OCI-M2 (cell line): ENCODE measurements around the gene ZBTB7C.

Experiments
- DNase-seq: peaks from one replicate; lab custom pipeline; 2025; ENCODE audit not compliant: unreplicated experiment; lab: John Stamatoyannopoulos, UW

ZBTB7C gene

DNA sequence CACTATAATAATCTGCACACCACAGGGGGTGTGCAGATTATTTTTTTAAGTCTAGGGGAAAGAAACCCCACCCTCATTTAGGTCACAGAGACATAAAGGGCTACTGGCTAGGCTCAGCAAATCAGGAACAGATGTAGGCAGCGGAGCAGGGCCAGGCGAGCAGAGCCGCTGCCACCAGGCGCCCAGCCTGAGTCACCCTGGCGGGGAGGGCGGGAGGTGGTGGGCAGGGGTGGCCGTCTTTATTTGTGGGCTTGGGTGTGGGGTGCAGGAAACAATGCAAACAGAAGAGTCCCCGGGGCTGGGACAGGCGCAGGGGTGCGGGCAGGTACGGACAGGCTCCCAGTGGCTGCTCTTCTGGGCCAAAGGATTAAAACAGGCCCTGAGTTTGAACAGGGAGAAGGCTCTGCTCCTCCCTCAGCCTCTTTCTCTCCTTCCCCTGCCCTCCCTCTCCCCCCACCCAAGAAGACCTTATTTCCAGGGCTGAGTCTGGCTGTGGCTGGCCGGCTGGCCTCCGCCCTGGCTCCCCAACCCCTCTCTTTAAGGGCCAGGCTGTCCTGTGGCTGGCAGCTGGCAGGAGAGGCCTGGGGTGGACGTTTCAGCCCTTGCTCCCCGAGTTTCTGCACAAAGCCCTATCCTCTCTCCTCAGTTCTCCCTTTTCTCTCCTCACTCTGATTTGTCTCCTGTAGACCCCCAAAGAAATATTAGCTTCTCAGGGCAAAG is 335.8 kb downstream of the ZBTB7C start:
- no peak for DNase-seq

DNA sequence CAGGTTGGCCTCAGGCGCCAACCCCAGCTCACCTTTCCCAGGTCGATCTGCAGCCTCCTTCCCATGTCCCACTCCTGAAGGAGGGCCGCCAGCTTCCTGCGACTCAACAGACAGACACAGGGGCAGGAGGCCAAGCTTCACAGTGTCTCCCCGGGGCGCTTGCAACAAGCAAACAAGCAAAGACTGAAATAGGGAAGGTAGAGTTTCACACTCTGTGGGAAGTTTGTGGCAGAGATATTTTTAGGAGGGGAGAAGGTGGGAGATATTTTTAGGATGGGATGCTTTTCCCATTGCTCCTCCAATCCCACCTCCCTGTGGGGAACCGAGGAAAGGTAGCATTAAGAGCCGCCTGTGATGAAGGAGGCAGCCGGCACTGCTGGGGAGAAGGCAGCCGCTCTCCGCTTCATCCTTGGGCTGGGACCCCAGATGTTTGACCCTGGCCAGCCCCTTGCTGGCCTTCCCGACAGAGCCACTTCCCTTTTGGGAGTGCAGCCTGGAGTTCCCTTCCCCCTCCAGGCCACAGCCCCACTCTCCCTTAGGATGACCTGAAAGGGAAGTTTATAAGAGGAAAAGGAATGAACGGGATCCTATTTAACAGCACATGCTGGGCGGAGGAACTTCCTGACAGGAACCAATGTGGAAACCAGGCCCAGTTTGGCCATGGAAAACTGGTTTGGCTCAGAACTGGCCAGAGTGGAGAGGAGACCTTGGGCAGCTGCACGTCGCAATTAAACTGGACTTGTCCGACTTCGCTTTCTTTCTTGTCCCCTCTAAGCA is 336.6 kb downstream of the ZBTB7C start:
- DNase-seq, result no peak

DNA sequence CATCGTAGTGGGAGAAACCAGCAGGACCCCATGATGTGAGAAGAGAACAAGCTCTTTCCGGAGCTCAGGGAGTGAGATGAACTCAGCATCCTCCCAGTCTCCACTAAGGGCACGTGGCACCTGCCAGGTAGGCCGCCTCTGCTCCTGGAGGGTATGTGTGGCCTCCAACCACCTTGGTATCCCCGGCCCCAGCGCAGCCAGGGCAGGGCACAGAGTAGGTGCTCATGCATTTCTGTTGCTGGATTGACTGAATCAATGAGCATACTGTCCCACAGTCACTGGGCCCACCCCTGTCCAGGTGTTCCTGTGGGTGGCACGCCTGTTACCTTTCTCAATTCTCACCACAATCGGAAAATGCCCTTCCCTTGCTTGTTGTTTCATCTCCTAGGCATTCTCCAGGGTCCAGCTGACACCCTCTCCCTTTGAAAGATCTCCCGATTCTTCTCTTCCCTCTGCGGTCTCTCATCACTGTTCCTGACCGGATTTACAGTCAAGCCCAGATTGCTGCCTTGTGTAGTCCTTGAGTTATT is 340.2 kb downstream of the ZBTB7C start:
- DNase-seq, result no peak

DNA sequence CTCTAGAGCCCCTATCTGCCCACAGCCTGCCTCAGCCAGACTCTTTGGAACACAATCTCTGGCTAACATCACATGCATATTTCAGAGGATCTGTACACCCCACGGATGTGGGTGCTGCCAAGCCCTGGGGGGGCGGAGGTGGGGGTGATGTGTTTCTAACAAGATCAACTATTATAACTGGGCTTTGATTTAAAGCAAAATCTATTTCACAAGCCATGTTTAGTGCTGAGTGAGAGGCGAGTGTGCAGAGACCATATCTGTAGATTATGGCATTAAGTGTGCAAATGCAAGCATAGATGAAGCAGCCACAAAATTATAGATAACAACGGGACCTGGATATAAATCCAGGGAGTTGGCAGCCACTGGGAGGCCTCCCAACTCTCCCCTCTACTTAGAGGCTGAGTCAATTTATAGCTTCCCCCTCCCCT is 342.9 kb downstream of the ZBTB7C start:
- DNase-seq, result no peak

DNA sequence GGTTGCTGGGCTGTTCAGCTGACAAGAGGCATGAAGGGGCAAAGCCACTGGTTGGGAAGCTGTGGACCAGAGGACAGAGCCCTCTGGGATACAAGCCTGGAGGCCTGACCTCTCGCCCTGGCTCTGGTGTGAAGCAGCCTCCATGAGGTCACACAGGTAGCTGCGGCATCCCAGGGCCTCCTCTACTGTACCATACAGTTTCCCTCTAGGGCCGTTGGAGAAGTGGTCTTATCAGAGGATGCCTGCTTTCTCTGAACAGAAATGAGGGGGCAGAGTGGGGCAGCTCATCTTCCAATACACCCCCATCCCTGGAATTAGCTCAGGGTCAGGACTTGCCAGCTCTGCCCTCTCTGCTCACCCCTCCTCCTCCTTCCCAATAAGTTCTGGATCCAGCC is 343.6 kb downstream of the ZBTB7C start:
- no peak for DNase-seq

DNA sequence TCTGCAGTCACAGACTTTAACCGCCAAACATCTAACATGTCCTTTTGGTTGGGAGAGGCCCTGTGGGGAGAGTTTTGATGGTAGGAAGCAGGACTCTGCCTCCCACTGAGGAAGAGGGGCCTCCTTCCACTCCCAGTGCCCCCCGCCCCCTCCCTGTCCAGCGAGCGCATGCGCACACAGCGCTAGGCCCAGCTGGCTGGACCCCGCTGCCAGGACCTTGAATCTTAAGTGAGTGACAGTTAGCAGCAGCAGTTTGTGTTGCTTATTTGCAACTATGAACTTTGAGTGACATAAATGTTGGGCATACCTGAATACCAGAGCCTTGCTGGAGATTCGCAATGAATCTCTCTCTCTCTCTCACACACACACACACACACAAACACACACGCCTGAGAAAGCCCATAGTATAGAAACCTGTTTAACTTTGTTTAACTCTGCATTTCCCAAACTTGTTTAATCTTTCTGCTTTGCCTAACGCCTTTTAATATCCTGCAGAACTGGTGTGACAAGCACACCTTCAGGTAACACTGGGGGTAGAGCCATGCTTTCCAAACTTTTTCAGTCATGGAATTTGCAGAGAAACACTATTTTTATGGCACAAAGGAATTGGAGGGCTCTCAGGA is 344.1 kb downstream of the ZBTB7C start:
- DNase-seq, result no peak

DNA sequence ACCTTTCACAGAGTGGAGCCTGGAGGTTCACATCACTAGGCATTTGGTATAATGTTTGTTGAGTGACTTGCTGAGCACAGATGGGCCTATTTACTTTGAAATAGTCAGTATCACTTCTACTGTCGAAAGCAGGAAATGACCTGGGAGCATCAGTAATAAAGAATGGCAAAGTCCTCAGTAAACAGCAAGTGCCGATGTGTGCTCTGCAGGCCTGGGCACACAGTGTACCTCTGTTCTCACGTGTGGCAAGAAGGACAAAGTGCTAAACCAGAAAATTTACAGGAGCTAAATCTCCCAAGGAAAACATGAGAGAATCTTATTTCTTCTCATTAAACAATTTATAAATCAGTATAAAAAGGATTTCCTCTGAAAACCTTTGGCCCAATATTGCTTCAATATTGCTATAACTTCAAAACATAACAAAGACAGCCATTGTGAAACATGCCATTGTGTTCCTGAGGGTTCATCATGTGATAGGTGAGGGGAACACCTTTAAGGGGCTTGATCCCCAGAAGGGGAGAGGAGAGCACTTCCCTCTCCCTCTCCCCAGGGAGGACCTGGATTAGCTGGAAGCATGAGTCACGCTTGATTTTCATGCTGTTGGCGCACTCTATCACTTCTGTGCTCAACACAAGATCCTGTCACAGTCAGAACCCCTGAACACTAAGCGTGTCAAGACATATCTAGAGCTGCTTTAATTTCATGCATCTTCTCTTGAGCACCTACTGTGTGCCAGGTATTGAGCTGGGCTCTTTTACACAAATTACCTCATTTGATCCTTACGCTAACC is 347.2 kb downstream of the ZBTB7C start:
- no peak for DNase-seq

DNA sequence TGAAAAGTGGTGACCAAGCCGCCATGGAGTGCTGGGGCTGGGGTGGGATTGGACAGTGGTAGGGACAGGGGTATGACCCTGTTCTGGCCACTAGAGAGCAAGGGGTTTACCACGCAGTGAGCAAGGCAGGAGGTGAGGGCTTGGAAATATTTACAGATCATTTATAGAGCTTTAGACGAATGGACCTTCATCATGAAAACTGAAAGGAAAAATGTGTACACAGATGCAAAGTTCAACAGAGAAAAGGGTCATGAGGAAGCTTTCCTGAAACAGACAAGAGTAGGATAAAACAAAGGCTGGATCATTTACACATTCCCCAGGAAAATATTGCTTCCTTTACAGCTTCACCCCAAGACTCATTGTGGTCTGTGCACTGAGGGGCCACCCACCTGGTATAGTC is 348.2 kb downstream of the ZBTB7C start:
- DNase-seq, result no peak

DNA sequence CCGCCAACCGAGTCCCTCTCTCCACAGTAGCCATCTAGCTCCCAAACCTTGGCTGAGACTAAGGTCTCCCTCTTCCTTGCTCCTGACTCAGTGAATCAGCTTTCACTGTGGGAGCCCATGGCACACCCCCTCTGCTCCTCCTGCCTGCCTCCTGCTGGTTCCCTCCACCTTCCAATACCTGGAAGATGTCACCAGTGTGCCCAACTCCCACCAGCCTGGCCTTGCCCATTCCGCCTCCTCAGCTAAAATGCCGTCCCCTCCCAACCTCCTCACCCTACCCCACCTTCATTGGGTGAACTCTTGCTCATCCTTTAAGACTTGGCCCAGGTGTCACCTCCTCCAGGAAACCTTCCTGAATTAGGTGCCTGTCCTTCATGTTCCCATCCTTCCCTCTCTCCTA is 348.8 kb downstream of the ZBTB7C start:
- no peak for DNase-seq

DNA sequence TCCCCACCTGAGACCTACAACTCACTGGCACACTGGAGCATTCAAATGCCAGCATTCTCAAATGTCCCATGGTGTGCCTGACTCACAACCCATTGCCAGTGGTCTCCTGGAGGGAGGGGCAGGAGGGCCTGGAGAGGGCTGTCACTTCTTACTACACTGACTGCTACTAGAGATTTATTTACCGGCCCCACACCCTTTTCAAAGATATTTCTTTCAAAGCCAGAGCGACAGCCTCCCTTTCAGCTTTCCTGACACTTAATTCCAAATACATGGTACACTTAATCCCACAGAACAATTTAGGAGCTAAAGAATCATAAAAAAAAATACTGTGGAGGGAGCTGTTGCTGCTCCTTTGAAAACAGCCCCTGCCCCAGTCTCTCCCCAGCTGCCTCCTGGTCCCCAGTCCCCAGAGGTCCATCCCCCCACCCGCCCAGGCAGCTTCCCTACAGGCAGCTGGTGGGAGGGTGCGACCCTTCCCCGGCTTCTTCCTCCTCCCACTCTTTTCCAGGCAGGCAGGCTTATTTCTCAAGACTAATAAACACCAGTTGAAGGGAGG is 349.6 kb downstream of the ZBTB7C start:
- DNase-seq, result no peak

DNA sequence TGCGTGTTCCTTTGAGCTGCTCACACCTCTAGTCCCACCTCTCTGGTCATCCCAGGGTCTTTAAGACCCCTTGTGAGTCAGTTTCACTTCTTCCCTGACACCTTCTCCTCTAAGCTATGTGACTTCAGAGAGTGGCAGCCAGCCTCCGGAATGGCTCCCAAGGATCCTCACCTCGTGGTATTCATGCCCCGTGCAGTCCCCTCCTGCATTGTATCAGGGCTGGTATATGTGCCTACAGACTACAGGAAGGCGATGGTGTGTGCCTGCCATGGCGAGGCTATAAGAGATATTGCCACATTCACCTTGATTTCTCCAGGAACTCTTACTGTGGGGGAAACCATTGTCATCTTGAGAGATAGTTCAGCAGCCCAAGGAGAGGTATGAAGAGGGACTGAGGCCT is 350.7 kb downstream of the ZBTB7C start:
- no peak for DNase-seq

DNA sequence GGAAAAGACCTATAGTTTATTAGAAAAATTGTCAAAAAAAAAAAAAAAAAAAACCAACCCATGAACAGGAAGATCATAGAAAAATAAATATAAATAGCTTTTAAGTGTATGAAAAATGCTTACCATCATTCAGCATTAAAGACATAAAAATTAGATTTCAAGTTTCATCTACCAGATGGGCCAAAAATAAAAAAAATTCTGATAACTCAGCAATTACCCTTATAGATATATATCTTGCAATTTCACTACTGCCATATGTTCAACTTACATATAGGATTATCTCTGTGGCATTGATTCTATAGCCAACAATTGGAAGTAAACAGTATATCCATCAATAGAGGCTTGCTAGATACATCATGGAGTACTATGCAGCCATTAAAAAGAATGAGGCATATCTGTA is 352.2 kb downstream of the ZBTB7C start:
- DNase-seq, result no peak

DNA sequence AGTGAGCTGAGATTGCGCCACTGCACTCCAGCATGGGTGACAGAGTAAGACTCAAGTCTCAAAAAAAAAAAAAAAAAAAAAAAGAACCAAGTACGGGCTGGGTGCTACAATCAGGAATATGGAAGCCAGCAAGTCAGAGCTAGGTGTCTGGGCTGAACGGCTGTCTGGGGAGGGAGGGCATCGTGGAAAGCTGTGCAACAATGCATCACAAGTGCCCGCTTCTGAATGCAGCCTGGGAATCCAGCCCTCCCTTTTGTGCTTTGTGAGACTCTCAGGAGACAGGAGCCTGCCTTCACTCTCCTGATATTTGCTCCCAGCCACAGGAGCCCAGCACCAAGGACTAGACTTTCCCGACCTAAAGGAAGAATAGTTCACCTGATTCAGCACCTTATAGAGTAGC is 353.8 kb downstream of the ZBTB7C start:
- DNase-seq, result no peak

DNA sequence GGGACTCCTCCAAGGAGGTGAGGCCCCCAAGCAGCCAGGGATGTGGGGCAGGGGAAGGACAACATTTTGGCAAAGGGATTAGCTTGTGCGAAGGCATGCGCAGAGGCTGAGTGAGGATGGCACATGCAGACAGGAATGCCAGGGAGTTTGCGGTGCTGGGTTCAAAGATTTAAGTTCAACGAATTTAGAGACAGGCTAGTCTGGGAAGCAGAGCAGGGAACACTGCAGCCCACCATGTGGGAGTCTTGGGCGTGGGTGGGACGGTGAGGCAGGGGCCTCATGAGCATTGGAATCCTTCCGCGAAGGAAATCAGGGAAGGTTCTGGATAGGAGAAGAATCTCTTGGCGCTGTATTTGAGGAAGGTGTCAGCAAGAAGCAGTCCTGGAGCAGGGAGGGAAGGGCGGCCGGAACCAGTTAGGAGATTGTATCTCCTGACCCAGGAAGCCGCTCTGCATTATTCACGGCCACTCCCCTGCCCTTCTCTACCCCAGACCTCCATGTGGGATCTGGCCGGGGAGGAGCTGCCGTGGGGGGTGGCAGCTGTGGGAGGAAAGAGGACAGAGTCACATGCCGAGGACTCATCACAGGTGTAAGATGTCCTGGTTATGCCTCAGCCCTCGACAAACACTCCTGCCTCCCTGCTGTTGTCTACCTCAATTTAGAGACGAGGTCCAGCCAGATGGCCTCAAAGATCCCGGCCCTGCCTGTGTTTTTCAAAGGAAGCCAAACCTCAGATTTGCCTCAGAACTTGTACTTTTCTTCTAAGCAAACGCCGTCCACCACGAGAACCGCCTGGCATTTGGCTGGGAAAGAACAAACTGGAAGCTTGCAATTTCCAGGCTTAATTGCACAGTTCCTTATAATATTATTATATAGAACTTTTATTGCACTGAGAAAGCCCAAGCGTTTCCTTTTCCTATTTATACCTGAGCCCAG is 355.0 kb downstream of the ZBTB7C start:
- no peak for DNase-seq

DNA sequence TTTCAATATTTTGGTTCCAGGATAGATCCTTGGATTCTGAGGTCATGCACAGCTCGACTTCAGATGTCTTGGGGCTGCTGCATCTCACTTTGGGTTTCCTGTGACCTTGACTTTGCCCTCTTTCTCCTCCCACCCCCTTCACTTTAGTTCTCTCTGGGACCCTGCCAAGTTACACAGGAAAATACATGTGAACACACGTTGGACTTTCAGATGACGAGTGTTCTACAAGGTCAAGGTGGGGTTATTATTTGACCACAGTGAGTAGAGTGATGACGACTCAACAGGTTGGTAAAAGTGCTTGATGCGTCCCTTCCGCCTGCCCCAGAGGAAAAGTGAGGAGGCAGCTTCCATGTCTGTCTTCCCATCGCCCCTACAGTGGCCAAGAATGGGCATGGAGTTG is 356.3 kb downstream of the ZBTB7C start:
- DNase-seq, result no peak

DNA sequence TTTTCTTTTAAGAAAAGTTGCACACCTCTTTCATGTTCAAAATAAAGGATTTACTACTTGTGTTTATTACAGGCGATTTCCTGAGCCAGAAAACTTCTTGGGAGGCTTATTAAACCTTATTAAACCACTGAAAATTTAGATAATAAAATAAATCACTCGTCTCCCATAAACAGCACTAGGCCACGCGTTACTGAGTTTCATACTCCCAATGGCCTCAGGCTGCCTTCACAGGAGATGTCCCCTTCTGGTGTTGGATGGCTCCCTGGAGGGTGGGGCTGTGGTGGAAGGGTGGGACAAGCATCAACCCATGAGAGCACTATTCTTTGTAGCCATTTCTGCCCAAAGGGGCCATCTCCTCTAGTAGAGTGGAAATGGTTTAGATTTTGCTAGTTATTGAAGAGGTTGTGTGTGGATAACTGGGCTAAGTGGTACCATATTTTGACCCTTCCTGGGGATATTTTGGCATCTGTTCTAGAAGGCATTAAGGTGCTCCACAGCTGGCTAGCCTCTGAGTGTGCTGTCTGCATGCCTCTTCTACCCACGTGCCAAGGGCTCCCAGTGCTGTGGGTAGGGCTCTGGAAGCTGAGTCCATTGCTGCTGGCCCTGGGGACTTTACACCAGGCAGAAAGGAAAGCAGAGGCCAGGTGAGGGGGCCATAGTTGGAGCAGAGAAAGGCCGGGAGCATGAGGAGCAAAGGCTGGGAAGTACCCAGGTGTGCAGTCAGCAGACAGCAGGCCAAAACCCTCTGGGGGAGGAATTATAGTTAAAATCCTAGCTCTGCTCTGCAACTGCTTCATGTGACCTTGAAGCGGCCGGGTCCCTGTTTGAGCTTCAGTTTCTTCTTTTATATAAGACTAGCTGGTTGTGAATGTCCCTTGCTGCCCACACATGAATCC is 357.0 kb downstream of the ZBTB7C start:
- no peak for DNase-seq

DNA sequence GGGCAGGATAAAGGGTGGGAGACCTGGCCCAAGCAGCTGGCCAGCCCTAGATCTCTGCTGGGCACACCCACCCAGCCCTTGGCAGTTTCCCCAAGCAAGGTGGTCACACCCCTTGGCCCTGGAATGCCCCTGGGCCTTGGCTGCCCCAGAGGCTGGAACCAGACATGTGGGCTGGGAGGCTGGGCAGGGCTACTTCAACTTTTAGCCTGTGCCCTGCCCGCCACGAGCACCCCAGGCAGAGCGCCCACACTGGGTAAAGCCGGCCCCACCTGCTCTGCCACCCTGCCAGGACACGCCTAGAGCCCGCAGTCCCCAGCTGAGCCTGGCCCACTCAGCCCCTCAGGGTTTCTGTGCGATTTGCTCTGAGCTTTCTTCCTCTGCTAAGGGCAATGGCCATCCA is 359.0 kb downstream of the ZBTB7C start:
- DNase-seq, result no peak

DNA sequence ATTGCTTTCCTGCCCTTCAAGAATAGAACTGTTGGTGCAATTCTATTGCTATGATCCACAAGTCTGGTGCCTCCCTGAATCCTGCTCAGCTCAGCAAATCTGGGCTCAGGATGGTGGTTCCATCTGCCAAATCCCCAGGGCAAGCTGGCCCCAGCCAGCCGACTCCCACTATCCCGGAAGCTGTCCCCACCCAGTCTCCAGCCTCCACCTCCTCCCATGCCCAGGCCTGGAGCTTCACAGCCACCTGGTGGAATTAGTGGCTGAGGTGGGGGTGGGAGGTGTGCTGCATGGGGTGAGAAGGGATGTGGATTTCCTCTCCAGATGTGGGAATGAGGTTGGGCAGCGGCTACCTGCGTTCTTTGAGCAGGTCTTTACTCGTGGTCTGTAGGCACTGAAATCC is 359.4 kb downstream of the ZBTB7C start:
- no peak for DNase-seq

DNA sequence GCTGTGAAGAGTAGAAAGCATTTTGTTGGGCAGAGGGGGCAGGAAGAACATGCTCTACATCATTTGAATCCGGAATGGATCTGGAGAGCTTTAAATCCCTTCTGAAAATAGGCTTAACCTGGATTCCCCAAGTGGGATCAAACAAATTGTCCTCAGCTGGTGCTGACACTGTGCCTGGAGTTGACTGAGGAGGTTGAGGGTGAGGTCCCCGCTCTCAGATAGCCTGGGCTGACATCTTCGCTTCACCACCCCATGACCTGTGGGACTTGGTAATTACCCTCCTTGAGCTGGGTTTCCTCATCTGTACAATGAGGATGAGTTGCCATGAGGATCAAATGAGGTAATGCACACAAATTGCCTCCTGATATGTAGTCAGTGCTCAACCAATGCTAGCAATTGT is 360.9 kb downstream of the ZBTB7C start:
- DNase-seq, result no peak
